SK-N-MC (cell line): ENCODE measurements around the gene TBC1D20.

Source experiments
- EZH2 ChIP-seq: fragments of 200-600 bp; sonication (generic); IDR thresholded peaks from one replicate; pipeline ENCODE4 v1.6.1; 2017; ENCODE audit warnings: antibody characterized with exemption
- FOXP2 ChIP-seq: optimal IDR thresholded peaks from 2 replicates; pipeline ENCODE3; 2011; ENCODE audit warnings: mild to moderate bottlenecking, moderate library complexity; ENCODE audit not compliant: insufficient read depth; ENCODE audit errors: extremely low read length, control extremely low read depth
- POLR2AphosphoS5 ChIP-seq: IDR thresholded peaks from 2 replicates; pipeline ENCODE4 v1.6.1; 2012; ENCODE audit warnings: mild to moderate bottlenecking, low read depth, low read length, borderline replicate concordance

DNA sequence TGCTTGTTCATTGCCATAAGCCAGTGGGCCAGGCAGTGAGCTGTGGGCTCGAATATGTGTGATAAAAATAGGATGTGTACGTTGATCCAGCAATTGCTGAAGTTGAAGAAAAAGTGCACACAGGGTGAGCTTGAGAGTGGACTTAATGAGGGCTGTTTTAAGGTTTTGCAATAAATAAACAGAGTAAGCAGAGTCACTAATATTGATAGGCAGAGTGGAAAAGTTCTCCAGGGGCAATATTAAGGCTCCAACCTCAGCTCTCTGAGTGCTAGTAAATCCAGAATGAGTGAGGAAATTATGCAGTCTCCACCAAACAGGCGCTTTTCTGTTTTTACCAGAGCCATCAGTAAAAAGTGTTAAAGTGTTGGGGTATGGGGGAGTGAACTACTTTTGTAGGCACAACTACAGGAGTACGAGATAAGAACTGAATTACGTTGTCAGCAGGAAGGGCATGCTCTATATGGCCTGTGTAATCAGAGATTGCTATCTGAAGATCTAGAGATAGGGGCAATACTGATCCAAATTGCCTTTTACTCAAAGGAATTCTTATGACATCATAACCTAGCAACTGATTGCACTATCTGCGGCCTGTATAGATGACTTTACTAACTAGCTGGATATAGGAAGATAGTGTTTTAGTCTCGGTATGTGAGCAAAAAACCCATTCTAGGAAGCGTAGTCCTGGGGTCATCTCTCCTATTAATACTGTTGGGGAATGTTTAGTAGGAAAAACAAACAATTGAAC lies 7.6 kb upstream of the TBC1D20 start:
- TF ChIP-seq EZH2 (no peak), POLR2AphosphoS5 (no peak), FOXP2 (no peak)
